Measurements from ENCODE around the gene HPCAL4. TPM values are rescaled to one million over a fixed set of nuclear protein-coding genes. Genes with fewer than 3 reads are reported as not detected.

Gene HPCAL4
- total RNA-seq, 1 donor from 2014 or later: 0.60 TPM

- H3K4me1 Mint-ChIP-seq: peaks cover 25% of the 10 kb centered on the region
- no peak for TF ChIP-seq CTCF (IDR thresholded peaks at IDR 0.05; ENCODE audit: unreplicated experiment)
- H3K27me3 Mint-ChIP-seq (ENCODE audit: low read depth): peaks cover 43% of the 10 kb centered on the region
- H3K36me3 Mint-ChIP-seq: no peaks in the 10 kb centered on the region
- H3K27ac Mint-ChIP-seq: peak overlapping the region; percentile 88
- peaks cover 3% of the 10 kb centered on the region for H3K9me3 Mint-ChIP-seq
- DNase-seq (ENCODE audit: low spot score in 2 of 2, unreplicated experiment in 2 of 2): peak in 1 of 2 experiments; percentile 48
- peak overlapping the region; percentile 48 for H3K4me3 Mint-ChIP-seq
These were observed 9.8 kb upstream of the HPCAL4 start for GRCh38 chr1:39701049-39701439.

- Mint-ChIP-seq H3K36me3 (no peaks in the 10 kb centered on the region), H3K4me1 (peaks cover 25% of the 10 kb centered on the region), H3K9me3 (peaks cover 3% of the 10 kb centered on the region), H3K27me3 (ENCODE audit: low read depth) (peaks cover 45% of the 10 kb centered on the region), H3K4me3 (no peak overlapping the region), H3K27ac (no peak overlapping the region)
- no peak for DNase-seq (ENCODE audit: low spot score in 2 of 2, unreplicated experiment in 2 of 2)
- no peak for TF ChIP-seq CTCF (IDR thresholded peaks at IDR 0.05; ENCODE audit: unreplicated experiment)
These were observed 9.1 kb upstream of the HPCAL4 start for GRCh38 chr1:39700348-39700747.

GRCh38 chr1:39699419-39699818, 8.2 kb upstream of the HPCAL4 start:
- peaks cover 3% of the 10 kb centered on the region for H3K9me3 Mint-ChIP-seq
- TF ChIP-seq CTCF (IDR thresholded peaks at IDR 0.05; ENCODE audit: unreplicated experiment): no peak
- no peaks in the 10 kb centered on the region for H3K36me3 Mint-ChIP-seq
- H3K4me3 Mint-ChIP-seq: no peak overlapping the region
- H3K27me3 Mint-ChIP-seq (ENCODE audit: low read depth): peaks cover 50% of the 10 kb centered on the region
- H3K27ac Mint-ChIP-seq: no peak overlapping the region
- H3K4me1 Mint-ChIP-seq: peaks cover 27% of the 10 kb centered on the region
- DNase-seq (ENCODE audit: low spot score in 2 of 2, unreplicated experiment in 2 of 2): no peak

GRCh38 chr1:39698568-39698967, 7.3 kb upstream of the HPCAL4 start:
- TF ChIP-seq CTCF (IDR thresholded peaks at IDR 0.05; ENCODE audit: unreplicated experiment): no peak
- no peak overlapping the region for H3K27ac Mint-ChIP-seq
- no peak for DNase-seq (ENCODE audit: low spot score in 2 of 2, unreplicated experiment in 2 of 2)
- H3K9me3 Mint-ChIP-seq: peaks cover 3% of the 10 kb centered on the region
- no peak overlapping the region for H3K4me3 Mint-ChIP-seq
- H3K4me1 Mint-ChIP-seq: peaks cover 27% of the 10 kb centered on the region
- H3K36me3 Mint-ChIP-seq: no peaks in the 10 kb centered on the region
- peaks cover 56% of the 10 kb centered on the region for H3K27me3 Mint-ChIP-seq (ENCODE audit: low read depth)

GRCh38 chr1:39696448-39696847, 5.2 kb upstream of the HPCAL4 start:
- peaks cover 21% of the 10 kb centered on the region for H3K4me1 Mint-ChIP-seq
- H3K4me3 Mint-ChIP-seq: no peak overlapping the region
- no peak for TF ChIP-seq CTCF (IDR thresholded peaks at IDR 0.05; ENCODE audit: unreplicated experiment)
- H3K9me3 Mint-ChIP-seq: peaks cover 3% of the 10 kb centered on the region
- no peak for DNase-seq (ENCODE audit: low spot score in 2 of 2, unreplicated experiment in 2 of 2)
- H3K27me3 Mint-ChIP-seq (ENCODE audit: low read depth): peaks cover 75% of the 10 kb centered on the region
- no peaks in the 10 kb centered on the region for H3K36me3 Mint-ChIP-seq
- H3K27ac Mint-ChIP-seq: no peak overlapping the region

GRCh38 chr1:39695016-39695415, 3.8 kb upstream of the HPCAL4 start:
- H3K4me3 Mint-ChIP-seq: no peak overlapping the region
- H3K4me1 Mint-ChIP-seq: peaks cover 20% of the 10 kb centered on the region
- no peaks in the 10 kb centered on the region for H3K36me3 Mint-ChIP-seq
- no peak for TF ChIP-seq CTCF (IDR thresholded peaks at IDR 0.05; ENCODE audit: unreplicated experiment)
- H3K27ac Mint-ChIP-seq: no peak overlapping the region
- peaks cover 3% of the 10 kb centered on the region for H3K9me3 Mint-ChIP-seq
- no peak for DNase-seq (ENCODE audit: low spot score in 2 of 2, unreplicated experiment in 2 of 2)
- peaks cover 88% of the 10 kb centered on the region for H3K27me3 Mint-ChIP-seq (ENCODE audit: low read depth)

Data from mesothelial cell of epicardium (in vitro differentiated cells).